ENCODE measurements around the gene ZBTB7A.

Gene ZBTB7A

DNA sequence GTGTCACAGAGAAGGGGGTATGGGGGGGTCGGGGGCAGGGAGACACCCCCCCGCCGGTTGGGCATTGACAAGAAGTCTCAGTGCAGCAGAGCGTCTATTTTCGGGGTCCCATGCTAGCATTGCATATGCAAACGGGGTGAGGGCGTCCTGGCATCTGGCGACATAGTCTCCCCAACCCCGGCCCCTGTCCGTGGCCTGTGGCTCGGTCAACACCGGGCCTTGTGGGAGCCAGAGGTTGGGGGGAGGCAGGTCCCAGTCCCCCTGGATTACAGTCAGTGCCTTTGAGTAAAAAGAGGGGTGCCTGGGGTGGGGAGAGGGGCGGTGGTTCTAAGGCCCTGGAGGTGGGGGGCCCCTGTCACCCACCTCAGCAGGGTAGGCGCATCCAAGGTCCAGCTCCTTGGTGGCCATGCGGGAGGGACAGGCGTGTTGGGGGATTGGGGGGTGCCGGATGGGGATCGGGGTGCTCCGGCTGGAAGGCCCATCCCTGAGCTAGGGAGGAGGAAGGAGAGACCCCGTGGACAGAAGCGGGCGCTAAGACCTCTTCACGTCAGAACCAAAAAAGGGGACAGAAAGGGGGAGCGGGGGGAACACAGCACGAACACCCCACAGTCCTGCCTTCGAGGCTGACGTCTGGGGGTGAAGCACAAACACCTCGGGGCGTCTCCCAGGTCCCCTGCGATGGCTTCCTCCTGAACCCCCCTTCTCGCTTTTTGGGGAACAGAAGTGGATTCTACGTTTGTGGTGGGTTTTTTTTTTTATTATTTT lies 20.9 kb downstream of the ZBTB7A start:
- H2BK5ac ChIP-seq (ENCODE audit: low read length) = no peak overlapping the region
- H3K27me3 ChIP-seq (ENCODE audit: insufficient read depth, low read length, poor library complexity) = no peaks in the 10 kb centered on the region
- no peak for DNase-seq
- no peaks in the 10 kb centered on the region for H3K36me3 ChIP-seq (ENCODE audit: control insufficient read depth, insufficient read depth, low read length)
- no peak overlapping the region for H3K9ac ChIP-seq (ENCODE audit: low read length)
- H2BK15ac ChIP-seq (replicated peaks; ENCODE audit: low read depth) = no peak overlapping the region
- no peak overlapping the region for H3K27ac ChIP-seq (ENCODE audit: low read depth, low read length)
- no peak overlapping the region for H2AK5ac ChIP-seq (ENCODE audit: low read length)
- no CpG with 5 or more reads among the region's 32 CpGs for WGBS (ENCODE audit: extremely low coverage, insufficient coverage, low lambda C conversion rate)
- no peak overlapping the region for H3K56ac ChIP-seq (ENCODE audit: low read length)
- H3K4me2 ChIP-seq (ENCODE audit: low read length) = no peak overlapping the region
- no peaks in the 10 kb centered on the region for H3K4me1 ChIP-seq (ENCODE audit: control insufficient read depth, low read depth, low read length)
- no peak overlapping the region for H4K5ac ChIP-seq (ENCODE audit: low read length)
- no peak overlapping the region for H3K4ac ChIP-seq (ENCODE audit: low read depth, low read length)
- no peak overlapping the region for H3K4me3 ChIP-seq (ENCODE audit: low read length)
- peaks cover 2% of the 10 kb centered on the region for H3K79me1 ChIP-seq (ENCODE audit: low read length)
- H4K8ac ChIP-seq (ENCODE audit: low read depth, low read length) = no peak overlapping the region
- H3K18ac ChIP-seq (ENCODE audit: low read length) = no peak overlapping the region
- H3K23ac ChIP-seq (ENCODE audit: low read length) = no peak overlapping the region
- H2BK120ac ChIP-seq (ENCODE audit: low read depth, low read length) = no peak overlapping the region
- H3K79me2 ChIP-seq (ENCODE audit: control insufficient read depth, insufficient read depth, low read length) = peaks cover 6% of the 10 kb centered on the region

- H3K4ac ChIP-seq (ENCODE audit: low read depth, low read length) = no peak overlapping the region
- H4K5ac ChIP-seq (ENCODE audit: low read length) = no peak overlapping the region
- no peaks in the 10 kb centered on the region for H3K36me3 ChIP-seq (ENCODE audit: control insufficient read depth, insufficient read depth, low read length)
- no peaks in the 10 kb centered on the region for H3K27me3 ChIP-seq (ENCODE audit: insufficient read depth, low read length, poor library complexity)
- no peak overlapping the region for H3K56ac ChIP-seq (ENCODE audit: low read length)
- no CpG with 5 or more reads among the region's 21 CpGs for WGBS (ENCODE audit: extremely low coverage, insufficient coverage, low lambda C conversion rate)
- H3K79me2 ChIP-seq (ENCODE audit: control insufficient read depth, insufficient read depth, low read length) = peaks cover 3% of the 10 kb centered on the region
- H3K27ac ChIP-seq (ENCODE audit: low read depth, low read length) = no peak overlapping the region
- H3K4me1 ChIP-seq (ENCODE audit: control insufficient read depth, low read depth, low read length) = no peaks in the 10 kb centered on the region
- H2AK5ac ChIP-seq (ENCODE audit: low read length) = no peak overlapping the region
- H3K4me2 ChIP-seq (ENCODE audit: low read length) = no peak overlapping the region
- H3K79me1 ChIP-seq (ENCODE audit: low read length) = no peaks in the 10 kb centered on the region
- no peak overlapping the region for H2BK120ac ChIP-seq (ENCODE audit: low read depth, low read length)
- H3K18ac ChIP-seq (ENCODE audit: low read length) = no peak overlapping the region
- H3K9ac ChIP-seq (ENCODE audit: low read length) = no peak overlapping the region
- no peak overlapping the region for H2BK5ac ChIP-seq (ENCODE audit: low read length)
- no peak overlapping the region for H3K23ac ChIP-seq (ENCODE audit: low read length)
- no peak for DNase-seq
- H3K4me3 ChIP-seq (ENCODE audit: low read length) = no peak overlapping the region
- no peak overlapping the region for H4K8ac ChIP-seq (ENCODE audit: low read depth, low read length)
- H2BK15ac ChIP-seq (replicated peaks; ENCODE audit: low read depth) = no peak overlapping the region
Measured at GRCh38 chr19:4044990-4045465, 21.7 kb downstream of the ZBTB7A start.

- Histone ChIP-seq H3K27me3 (ENCODE audit: insufficient read depth, low read length, poor library complexity) (no peaks in the 10 kb centered on the region), H3K4ac (ENCODE audit: low read depth, low read length) (no peak overlapping the region), H3K56ac (ENCODE audit: low read length) (no peak overlapping the region), H3K27ac (ENCODE audit: low read depth, low read length) (no peak overlapping the region), H4K5ac (ENCODE audit: low read length) (no peak overlapping the region), H2BK15ac (replicated peaks; ENCODE audit: low read depth) (no peak overlapping the region), H2BK120ac (ENCODE audit: low read depth, low read length) (no peak overlapping the region), H3K18ac (ENCODE audit: low read length) (no peak overlapping the region), H3K79me1 (ENCODE audit: low read length) (no peaks in the 10 kb centered on the region), H3K23ac (ENCODE audit: low read length) (no peak overlapping the region), H3K9ac (ENCODE audit: low read length) (no peak overlapping the region), H4K8ac (ENCODE audit: low read depth, low read length) (no peak overlapping the region), H2AK5ac (ENCODE audit: low read length) (no peak overlapping the region), H3K4me3 (ENCODE audit: low read length) (no peak overlapping the region), H2BK5ac (ENCODE audit: low read length) (no peak overlapping the region), H3K4me1 (ENCODE audit: control insufficient read depth, low read depth, low read length) (no peaks in the 10 kb centered on the region), H3K79me2 (ENCODE audit: control insufficient read depth, insufficient read depth, low read length) (peaks cover under 1% of the 10 kb centered on the region), H3K36me3 (ENCODE audit: control insufficient read depth, insufficient read depth, low read length) (no peaks in the 10 kb centered on the region), H3K4me2 (ENCODE audit: low read length) (no peak overlapping the region)
- DNase-seq = no peak
- WGBS (ENCODE audit: extremely low coverage, insufficient coverage, low lambda C conversion rate) = no CpG with 5 or more reads among the region's 31 CpGs
Measured at GRCh38 chr19:4043966-4044715, 22.6 kb downstream of the ZBTB7A start.

- Histone ChIP-seq H3K27me3 (ENCODE audit: insufficient read depth, low read length, poor library complexity) (no peaks in the 10 kb centered on the region), H2AK5ac (ENCODE audit: low read length) (no peak overlapping the region), H3K18ac (ENCODE audit: low read length) (no peak overlapping the region), H3K9ac (ENCODE audit: low read length) (no peak overlapping the region), H3K4me3 (ENCODE audit: low read length) (no peak overlapping the region), H3K27ac (ENCODE audit: low read depth, low read length) (no peak overlapping the region), H2BK5ac (ENCODE audit: low read length) (no peak overlapping the region), H2BK120ac (ENCODE audit: low read depth, low read length) (no peak overlapping the region), H4K8ac (ENCODE audit: low read depth, low read length) (no peak overlapping the region), H3K4me1 (ENCODE audit: control insufficient read depth, low read depth, low read length) (no peaks in the 10 kb centered on the region), H4K5ac (ENCODE audit: low read length) (no peak overlapping the region), H3K56ac (ENCODE audit: low read length) (no peak overlapping the region), H3K4me2 (ENCODE audit: low read length) (no peak overlapping the region), H3K79me2 (ENCODE audit: control insufficient read depth, insufficient read depth, low read length) (no peaks in the 10 kb centered on the region), H2BK15ac (replicated peaks; ENCODE audit: low read depth) (no peak overlapping the region), H3K79me1 (ENCODE audit: low read length) (no peaks in the 10 kb centered on the region), H3K36me3 (ENCODE audit: control insufficient read depth, insufficient read depth, low read length) (no peaks in the 10 kb centered on the region), H3K23ac (ENCODE audit: low read length) (no peak overlapping the region), H3K4ac (ENCODE audit: low read depth, low read length) (no peak overlapping the region)
- no CpG with 5 or more reads among the region's 11 CpGs for WGBS (ENCODE audit: extremely low coverage, insufficient coverage, low lambda C conversion rate)
- no peak for DNase-seq
Measured at GRCh38 chr19:4043401-4043800, 23.3 kb downstream of the ZBTB7A start.

DNA sequence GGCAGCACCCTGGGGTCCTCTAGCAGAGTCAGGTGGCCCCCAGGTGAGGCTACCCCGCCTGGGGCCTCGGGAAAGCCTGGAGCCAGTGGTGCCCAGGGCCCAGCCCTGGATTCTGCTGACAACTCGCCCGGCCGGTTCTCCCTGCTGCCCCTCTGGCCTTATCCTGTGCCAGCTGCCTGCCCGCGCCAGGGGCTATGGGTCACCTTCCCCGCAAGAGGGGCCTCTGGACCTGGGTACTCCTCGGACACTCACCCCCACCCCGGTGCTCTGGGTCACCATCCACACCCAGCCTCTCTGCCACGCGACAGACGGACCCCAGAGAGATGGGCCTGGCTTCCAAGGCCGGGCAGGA lies 24.0 kb downstream of the ZBTB7A start:
- H3K23ac ChIP-seq (ENCODE audit: low read length) = no peak overlapping the region
- no peaks in the 10 kb centered on the region for H3K4me1 ChIP-seq (ENCODE audit: control insufficient read depth, low read depth, low read length)
- no peak overlapping the region for H2AK5ac ChIP-seq (ENCODE audit: low read length)
- no peaks in the 10 kb centered on the region for H3K36me3 ChIP-seq (ENCODE audit: control insufficient read depth, insufficient read depth, low read length)
- H3K4me3 ChIP-seq (ENCODE audit: low read length) = no peak overlapping the region
- DNase-seq = no peak
- H4K5ac ChIP-seq (ENCODE audit: low read length) = no peak overlapping the region
- no peaks in the 10 kb centered on the region for H3K79me1 ChIP-seq (ENCODE audit: low read length)
- no peak overlapping the region for H2BK15ac ChIP-seq (replicated peaks; ENCODE audit: low read depth)
- H2BK5ac ChIP-seq (ENCODE audit: low read length) = no peak overlapping the region
- no peaks in the 10 kb centered on the region for H3K27me3 ChIP-seq (ENCODE audit: insufficient read depth, low read length, poor library complexity)
- WGBS (ENCODE audit: extremely low coverage, insufficient coverage, low lambda C conversion rate) = no CpG with 5 or more reads among the region's 14 CpGs
- H3K56ac ChIP-seq (ENCODE audit: low read length) = no peak overlapping the region
- no peaks in the 10 kb centered on the region for H3K79me2 ChIP-seq (ENCODE audit: control insufficient read depth, insufficient read depth, low read length)
- no peak overlapping the region for H3K4ac ChIP-seq (ENCODE audit: low read depth, low read length)
- no peak overlapping the region for H4K8ac ChIP-seq (ENCODE audit: low read depth, low read length)
- no peak overlapping the region for H3K4me2 ChIP-seq (ENCODE audit: low read length)
- H3K27ac ChIP-seq (ENCODE audit: low read depth, low read length) = no peak overlapping the region
- H3K9ac ChIP-seq (ENCODE audit: low read length) = no peak overlapping the region
- no peak overlapping the region for H2BK120ac ChIP-seq (ENCODE audit: low read depth, low read length)
- no peak overlapping the region for H3K18ac ChIP-seq (ENCODE audit: low read length)

Measured in mesendoderm (in vitro differentiated cells).